NK-92 treated with Interleukin-12 subunit alpha and Interleukin-12 subunit beta, amount 100 ng/mL, for 24 hours (cell line): ENCODE results near the gene PALLD.

Experiments used
- DNase-seq: peaks from one replicate; lab custom pipeline; 2025; lab: John Stamatoyannopoulos, UW

The PALLD gene

DNA sequence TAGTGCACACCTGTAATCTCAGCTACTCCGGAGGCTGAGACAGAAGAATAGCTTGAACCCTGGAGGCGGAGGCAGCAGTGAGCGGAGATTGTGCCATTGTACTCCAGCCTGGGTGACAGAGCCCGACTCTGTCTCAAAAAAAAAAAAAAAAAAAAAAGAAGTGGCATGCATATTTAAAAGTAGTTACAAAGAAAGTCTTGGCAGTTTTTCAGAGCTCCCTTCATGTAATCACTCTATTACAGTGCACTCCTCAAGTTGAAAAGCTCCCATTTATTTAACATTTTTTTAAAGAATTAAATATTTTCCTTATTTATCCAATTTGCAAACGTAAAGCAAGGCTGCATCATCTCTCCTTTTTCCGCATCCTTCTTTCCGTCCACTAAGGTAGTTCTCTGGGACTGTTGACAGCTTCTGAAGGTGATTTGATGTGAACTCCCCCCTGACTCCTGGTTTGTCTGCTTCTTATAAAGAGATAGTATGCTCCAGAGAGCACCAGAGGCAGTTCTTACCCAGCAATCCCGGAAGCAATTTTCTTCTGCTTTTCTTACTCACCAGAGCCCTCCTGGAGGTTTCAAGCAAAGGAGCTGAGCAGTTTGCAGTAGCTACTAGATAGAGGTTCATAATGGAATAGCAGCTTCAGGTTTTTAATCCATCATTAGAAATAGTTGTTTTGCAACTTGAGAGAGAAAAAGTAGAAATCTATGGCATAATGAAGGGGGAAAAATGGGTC lies 151.0 kb downstream of the PALLD start:
- DNase-seq, result no peak

DNA sequence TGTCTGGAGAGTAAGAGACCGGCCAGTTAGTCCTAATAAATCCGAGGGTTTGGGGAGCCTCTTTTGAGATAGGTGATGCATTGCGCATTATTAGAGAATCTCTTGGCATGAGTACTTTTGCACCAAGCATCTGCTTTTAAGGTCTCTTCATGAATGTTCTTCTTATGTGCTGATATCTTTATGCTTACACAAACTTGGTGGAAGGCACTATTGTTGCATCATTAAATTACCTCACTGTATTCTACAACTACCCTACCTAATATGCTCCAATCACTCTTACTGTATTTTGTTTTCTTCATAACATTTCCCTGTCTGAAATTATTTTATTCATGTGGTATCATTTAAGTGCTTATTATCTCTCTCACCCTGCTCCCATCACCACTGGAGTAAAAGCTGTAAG lies 151.6 kb downstream of the PALLD start:
- DNase-seq, result no peak

DNA sequence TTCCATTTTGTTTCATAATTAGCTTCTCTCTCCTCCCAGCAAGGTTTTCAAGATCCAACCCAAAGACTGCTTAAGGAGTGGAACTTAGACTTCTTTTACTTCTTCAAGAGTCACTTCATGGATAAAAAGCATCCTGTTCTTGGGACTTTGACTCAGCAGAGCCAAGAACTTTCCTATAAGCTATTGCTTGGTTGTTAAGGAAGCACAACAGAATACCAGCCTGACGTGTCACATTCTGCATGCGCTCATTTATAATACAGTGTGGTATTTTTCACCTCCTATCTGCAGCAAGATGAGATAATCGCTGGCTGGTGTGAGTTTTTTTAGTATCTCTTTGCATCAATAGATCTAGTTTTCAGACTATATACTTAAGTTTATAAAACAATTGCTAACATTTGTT lies 152.1 kb downstream of the PALLD start:
- DNase-seq, result no peak

DNA sequence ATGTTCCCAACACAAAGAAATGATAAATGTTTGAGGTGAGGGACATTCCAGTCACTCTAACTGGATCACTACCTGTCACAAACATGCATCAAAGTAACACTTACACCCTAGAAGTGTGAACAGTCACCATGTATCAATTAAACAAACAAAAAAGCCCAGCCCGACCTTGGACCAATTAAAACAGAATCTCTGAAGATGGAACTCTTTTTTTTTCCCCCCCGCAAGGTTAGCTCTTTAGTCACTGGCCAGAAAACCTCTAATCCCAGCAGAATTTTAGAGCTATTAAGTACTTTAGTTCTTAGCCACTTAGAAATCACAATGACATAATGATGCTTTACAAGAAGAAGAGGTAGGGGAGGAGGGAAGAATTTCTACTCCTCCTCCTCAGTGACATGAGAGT lies 154.5 kb downstream of the PALLD start:
- no peak for DNase-seq

DNA sequence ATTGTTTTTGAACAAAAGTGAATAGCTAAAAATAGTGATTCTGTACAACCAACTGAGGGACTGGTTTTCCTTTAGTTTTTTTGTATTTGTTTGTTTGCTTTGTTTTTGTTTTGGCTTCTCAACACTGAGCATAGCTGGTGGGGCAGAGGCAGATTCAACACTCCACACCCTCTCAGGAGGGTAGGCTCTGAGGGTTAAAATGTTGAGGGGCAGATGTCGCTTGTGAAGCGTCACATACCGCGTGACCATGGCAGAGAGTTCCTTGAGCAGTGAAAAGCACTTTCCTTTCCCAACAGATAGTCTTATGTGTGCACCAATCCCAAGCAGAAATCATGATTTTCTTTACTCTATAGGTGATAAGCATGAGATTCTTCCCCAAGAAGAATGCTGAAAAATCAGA lies 155.0 kb downstream of the PALLD start:
- no peak for DNase-seq

DNA sequence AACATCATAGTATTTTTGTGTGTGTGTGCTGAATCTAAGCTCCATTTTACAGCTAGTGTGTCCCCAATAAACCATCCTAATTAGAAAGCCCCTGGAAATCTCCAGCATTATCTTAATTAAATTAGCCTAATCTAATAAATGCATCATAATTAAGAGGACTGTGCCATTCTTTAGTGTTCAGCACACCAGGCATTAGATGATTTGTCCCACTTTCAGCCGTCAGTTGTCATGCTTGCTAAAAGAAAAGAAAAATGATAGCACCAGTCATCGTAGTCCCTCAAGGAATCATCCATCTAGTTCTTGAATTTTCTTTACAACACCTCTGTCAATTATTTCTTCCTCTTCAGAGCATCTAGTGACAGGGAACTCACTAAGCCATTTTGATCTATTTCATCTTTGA lies 155.9 kb downstream of the PALLD start:
- DNase-seq, result no peak

DNA sequence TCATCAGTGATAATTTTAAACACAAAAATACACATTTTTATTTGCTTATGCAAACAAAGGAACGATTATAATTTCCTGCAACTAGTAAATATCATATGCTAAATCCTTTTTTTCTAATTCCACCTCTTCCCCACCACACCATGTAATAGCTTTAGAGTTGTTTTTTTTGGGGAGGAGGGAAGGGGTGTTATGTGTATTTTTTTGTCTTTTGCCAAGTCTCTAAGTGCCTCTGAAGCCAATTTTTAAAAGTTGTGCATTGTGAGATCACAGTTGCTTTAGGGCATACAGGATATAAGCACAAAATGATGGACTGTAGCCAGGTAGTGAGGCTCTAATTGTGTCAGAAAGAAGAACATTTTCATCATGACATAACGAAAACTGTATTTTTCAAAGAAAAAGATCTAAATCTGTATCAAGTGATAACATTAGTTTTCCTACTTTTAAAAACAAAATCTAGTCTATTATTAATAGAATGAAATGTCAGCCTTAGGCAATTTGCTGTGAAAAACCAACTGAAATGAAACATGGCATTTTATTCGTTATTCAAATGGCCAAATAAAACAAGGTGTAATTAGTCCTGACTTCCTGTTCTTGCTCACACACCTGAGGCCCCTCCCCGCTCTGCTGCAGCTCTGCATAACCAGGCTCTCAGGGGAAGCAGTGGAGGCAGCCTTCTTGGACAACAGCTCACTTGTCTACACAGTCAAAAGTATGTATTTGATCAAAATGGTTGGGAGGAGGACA lies 157.4 kb downstream of the PALLD start:
- DNase-seq, result no peak

DNA sequence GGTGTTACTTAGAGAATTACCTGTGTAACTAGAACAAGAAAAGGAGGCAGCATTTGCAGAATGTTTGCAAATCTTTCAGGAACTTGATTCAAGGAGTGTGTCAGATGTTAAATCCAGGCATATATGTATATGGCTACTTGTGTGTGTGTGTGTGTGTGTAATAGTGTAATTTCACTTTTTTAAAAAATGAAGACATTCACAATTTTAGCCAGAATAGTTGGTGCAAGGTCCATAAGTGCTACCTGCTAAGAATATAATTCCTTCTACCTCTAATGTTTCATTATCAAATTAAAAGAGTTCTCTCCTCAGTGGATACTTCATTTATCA lies 158.0 kb downstream of the PALLD start:
- DNase-seq, result no peak

DNA sequence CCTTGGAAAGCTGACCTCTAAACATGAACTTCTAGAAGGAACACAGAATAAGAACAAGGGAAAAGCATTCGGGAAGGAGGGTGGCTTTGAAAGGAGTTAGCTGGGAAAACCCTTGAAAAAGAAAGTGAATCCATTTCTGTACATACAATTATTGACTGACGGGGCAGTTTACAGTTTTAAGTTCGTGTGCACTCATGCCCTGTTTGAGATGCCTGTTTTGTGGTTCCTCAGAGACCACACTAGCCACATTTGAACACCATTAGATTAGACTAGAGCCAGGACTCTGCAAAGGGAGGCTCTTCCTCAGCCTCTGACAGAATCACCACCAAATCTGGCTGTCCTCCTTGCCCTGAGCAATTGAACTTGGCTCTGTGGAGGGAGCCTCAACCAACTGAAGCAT lies 158.3 kb downstream of the PALLD start:
- no peak for DNase-seq

DNA sequence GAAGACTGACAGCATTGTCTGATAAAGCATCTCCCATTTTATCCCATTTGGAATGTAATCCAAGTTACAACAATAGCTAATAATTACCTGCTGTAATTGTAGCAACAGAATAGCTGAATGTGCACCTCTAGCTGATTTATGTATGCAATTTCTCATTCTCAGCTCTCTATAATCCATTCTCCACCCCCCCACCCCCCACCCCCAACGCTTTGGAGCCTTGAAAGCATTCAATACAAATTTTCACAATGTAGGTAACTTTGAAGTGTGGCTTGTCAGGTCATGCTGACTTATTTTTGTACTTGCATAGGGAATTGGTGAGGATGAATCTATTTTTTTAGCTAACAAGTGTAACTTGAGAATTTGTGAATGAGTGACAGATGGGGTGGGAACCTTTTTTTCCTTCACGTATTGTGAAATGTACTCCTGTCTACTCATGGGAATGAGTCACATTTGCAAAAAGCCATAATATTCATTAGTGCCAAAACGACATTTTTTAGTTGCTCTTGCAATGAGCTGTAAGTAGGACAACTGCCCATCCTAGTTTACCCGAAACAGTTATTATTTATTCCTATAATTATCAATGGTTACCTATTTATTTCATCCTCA lies 159.3 kb downstream of the PALLD start:
- no peak for DNase-seq

DNA sequence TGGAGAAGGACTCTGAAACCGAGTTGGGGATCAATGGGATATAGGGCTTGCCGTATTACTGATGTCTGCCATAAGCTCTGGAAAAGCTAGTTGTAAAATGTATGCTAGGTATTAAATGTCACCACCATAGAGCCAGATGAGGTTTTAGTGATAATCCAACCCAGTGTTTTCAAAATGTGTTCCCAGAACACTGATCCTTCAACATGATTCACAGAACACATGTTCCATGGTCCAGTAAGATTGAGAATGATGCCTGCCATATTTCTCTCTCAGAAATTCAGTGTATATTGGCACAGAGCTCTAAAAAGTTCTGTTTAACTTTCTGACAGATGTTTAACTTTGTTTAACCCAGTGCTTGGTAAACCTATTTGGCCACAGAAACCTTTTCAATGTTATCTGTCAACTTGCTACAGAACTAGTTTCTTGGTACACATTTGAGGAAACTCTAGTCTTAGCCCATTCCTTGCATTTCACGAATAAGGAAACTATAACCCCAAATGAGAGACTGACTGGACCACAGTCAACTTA lies 160.2 kb downstream of the PALLD start:
- no peak for DNase-seq

DNA sequence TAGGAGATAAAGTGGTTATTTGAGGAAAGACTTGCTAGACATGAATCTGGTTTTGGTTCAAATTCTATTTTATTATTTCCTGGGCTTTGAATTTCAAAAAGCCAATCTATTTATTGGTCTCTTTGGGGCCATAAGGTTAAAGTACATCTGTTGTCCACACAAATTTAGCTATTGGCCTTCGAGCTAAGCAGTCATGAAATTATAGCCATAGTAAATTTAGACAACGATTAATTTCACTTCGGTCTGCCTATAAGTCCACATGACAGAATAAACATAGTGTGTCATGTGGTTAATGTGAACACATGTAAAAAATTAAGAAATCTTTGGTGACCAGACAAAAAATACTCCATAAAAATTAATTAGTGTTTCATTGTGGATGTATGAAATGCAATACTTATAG lies 161.9 kb downstream of the PALLD start:
- DNase-seq, result no peak

DNA sequence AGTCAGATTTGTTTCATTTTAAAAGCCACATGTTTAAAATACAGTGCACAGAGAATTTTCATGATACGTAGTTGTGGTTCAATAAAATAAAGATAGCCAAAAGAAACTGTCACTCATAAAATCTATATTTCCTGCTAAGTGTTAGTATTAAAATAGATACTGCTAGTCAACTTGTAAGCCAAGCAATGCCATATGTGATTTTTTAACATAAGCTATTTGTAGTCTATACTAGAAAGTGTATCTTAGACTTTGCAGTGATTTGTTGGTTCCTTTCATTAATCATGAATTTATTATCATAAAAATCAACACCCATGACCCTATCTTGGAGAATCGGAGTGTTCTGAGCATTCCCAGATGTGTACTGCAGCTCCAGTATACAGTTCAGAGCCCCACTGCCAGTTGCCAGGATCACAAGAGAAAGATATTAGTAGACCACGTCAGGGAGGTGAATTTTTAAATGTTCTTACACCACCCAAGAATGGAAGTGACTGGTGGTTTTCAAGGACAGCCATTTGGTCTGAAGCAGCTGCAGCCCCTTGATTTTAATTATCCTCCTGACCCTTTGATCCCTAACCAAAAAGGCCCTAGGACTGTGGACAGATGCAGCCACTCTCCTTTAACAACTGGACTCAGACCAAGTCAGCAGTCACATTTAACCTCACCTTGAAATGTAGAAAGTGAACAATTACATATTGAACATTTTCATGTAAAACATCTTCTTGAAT lies 163.1 kb downstream of the PALLD start:
- no peak for DNase-seq

DNA sequence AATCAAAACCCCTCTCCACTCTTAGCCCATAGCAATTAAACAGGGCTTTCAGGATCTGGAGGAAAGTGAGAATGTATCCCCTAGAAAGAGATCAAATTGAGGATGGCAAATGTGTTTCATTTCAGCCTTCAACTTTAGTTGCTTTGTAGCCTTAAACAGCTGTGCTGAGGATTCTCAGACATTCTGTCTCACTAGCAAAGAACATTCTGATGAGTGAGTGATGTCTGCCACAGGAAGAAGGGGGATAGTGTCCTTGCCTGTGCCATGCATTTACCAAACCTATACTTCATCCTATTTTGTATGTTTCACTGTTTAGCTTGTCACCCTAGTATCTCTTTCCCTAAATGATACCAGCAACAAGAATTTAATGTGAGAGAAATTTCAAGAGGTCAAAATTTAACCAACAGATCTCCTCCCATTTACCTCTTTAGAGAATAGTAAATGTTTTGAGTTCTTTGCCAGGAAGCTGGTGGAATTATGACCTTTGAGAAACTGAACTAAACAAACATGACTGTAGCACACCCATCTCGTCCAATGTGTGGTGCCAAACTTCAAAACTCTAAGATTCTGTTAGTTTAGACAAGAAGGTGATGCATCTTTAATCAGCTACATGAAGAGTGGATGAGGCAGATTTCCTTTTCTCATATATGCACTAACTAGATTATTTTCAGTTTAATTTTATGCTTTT lies 165.6 kb downstream of the PALLD start:
- DNase-seq, result no peak

DNA sequence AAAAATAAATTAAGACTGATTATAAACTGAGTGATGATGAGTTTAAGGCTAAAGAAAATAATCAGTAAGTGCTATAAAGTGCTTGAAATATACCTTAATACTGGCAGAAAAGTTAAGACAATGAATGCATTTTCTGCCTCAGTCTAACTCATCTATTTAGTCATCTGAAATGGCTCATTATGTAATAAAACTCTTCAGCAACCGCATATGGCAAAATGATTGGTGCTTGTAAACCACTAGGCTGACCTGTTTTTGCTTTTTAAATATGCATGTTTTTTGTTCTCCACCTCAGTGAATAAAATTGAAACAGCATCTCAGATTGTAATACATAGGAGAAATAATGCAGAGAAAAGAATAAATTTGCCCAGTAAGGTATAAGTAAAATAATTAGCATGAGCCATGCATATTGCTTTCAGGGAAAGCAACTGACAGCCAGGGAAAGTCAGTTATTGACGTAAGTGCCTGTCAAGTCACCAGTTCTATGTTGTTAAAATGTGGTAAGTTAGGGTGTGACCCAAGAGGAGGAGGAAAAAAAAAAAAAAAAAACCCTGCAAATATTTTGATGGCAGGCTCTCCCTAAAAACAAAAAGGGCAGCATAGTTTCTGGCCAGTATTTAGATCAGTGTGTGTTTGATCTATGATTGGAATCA lies 167.5 kb downstream of the PALLD start:
- no peak for DNase-seq

DNA sequence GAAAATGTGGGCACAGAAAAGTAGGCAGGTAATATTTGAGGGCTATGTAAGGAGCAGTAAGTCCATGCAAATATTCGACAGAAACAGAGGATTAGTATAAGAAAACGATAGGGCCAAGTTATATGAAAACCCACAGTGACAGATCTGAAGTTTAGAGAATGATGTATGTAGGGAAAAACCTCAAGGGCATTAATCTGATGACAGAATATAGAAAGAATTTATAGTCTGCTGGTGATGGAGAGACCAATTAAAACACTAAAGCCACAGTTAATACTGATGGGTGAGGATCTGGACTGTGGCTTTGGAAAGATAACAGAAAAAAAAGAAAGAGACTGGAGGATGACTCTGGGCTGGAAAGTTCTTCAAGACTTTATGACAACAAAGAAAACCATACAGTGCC lies 169.7 kb downstream of the PALLD start:
- no peak for DNase-seq

DNA sequence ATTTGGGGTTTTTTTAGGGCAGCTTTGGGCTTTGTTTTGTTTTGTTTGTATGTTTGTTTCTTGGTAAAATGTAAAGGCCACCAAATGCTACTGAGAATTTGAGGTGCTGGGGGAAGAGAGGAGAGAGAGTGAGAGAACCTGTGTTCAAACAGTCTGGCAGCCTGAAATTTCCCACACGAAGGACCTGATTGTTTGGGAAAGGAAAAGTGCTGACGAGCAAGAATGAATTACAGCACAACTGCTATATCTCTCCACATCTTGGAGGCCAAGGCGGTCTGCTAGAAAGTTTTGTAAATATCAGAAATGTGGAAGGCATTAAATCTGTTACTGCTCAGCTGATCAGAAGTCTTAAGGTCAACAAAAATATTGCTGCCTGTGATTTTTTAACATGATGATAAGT lies 170.5 kb downstream of the PALLD start:
- no peak for DNase-seq

DNA sequence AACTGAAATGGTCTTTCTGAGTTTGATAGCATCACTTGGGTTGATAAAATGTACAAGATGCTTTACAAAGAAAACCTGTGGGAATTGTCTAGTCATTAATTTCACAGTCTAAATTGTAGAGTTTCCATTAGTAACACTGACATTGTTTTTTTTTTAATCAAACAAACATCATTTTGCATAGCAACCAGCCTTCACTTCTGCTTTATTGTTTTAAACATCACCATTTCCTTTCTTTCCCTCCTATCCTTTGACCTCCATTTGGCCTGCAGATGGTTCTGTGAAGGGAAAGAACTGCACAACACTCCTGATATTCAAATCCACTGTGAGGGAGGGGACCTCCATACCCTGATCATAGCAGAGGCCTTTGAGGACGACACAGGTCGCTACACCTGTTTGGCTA lies 171.1 kb downstream of the PALLD start:
- DNase-seq, result no peak

DNA sequence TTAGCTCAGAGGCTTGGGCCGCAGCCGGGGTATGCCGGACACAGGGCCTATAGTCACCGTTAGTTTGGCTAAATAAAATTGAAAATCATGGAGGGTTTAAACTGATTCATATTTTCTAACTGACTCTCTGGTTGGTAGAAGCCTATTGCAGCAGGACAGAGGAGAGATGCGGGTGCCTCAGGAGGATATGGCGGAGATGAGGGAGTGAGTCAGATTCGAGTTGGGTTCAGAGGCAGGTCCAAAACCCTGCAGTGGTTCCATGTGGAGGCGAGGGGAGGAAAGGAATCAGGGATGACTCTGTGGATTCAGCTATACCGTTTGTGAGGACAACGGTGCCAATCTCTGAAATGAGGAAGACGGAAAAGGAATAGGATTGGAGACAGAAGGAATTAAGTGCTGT lies 176.6 kb downstream of the PALLD start:
- no peak for DNase-seq

DNA sequence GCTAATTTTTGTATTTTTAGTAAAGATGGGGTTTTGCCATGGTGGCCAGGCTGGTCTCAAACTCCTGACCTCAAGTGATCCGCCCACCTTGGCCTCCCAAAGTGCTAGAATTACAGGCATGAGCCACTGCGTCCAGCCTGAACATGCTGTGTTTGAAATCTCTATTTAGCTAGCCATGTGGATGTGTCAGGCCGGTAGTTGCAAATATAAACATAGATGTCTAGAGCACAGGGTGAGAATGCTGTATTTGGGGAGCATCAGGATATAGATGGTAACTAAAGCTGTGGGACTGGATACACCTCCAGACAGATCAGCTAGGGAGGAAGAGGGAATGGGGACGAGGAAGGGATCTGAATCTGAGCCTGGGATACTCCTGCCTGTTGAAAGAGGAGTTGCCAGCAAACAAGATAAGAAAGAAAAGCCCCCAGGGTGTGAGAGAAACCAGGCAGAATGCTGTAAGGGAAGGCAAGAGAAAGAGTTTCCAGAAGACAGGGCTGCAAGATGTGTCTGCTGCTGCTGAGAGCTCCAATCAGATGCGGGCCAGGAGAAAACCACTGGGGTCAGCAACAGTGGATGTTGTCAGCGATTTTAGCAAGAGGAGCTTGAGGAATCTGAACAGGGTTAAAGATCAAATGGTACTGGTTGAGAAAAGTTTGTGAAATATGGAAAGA lies 177.4 kb downstream of the PALLD start:
- DNase-seq, result no peak

DNA sequence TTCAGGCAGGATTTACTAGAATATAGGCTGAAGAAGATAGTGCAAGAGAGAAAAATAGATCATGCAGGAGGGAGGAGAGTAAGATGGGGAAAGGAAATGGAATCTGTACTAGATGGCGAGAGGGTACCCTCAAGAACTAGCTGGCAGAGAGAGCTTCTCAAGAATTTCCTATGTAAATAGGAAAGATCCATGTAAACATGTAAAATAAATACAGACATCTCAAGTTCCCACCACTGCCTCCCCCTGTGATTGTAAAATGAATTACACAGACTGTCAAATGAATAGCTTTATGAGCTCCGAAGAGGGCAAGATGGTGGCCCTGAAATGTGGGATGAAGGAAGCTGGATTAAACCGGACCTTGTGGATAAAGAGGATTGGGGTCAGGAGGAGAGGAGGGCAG lies 178.0 kb downstream of the PALLD start:
- no peak for DNase-seq
